Stimulated activated CD8-positive, alpha-beta memory T cell treated with anti-CD3 and anti-CD28 coated beads, Interleukin-12 subunit alpha, Interleukin-12 subunit beta, amount 100 ng/mL, for 4 hours (primary cell): ENCODE data around the gene SLC24A4.

Experiments used
- DNase-seq: peaks from one replicate; pipeline ENCODE4 v3.0.0-alpha.2; 2020; ENCODE audit warnings: low read depth

The SLC24A4 gene

GRCh38 chr14:92317511-92317910, 5.5 kb upstream of the SLC24A4 start:
- no peak for DNase-seq

- DNase-seq, result no peak
These were observed 1.3 kb upstream of the SLC24A4 start for GRCh38 chr14:92321701-92322100.

GRCh38 chr14:92322516-92322915, 449 bp upstream of the SLC24A4 start:
- no peak for DNase-seq

- DNase-seq, result no peak
These were observed 1.2 kb downstream of the SLC24A4 start for GRCh38 chr14:92323916-92324818.

GRCh38 chr14:92325835-92326234, 2.9 kb downstream of the SLC24A4 start:
- no peak for DNase-seq

GRCh38 chr14:92328664-92329255, 5.8 kb downstream of the SLC24A4 start:
- no peak for DNase-seq

GRCh38 chr14:92334050-92334449, 11.1 kb downstream of the SLC24A4 start:
- DNase-seq, result no peak

GRCh38 chr14:92336363-92336762, 13.4 kb downstream of the SLC24A4 start:
- no peak for DNase-seq

GRCh38 chr14:92339426-92339825, 16.5 kb downstream of the SLC24A4 start:
- DNase-seq, result no peak

- no peak for DNase-seq
These were observed 17.1 kb downstream of the SLC24A4 start for GRCh38 chr14:92340071-92340470.

- no peak for DNase-seq
These were observed 18.0 kb downstream of the SLC24A4 start for GRCh38 chr14:92340931-92341330.

GRCh38 chr14:92341791-92342190, 18.8 kb downstream of the SLC24A4 start:
- no peak for DNase-seq

GRCh38 chr14:92348154-92348553, 25.2 kb downstream of the SLC24A4 start:
- no peak for DNase-seq

- DNase-seq, result no peak
These were observed 28.8 kb downstream of the SLC24A4 start for GRCh38 chr14:92351750-92352149.

GRCh38 chr14:92352158-92352985, 29.4 kb downstream of the SLC24A4 start:
- no peak for DNase-seq

GRCh38 chr14:92353447-92353846, 30.5 kb downstream of the SLC24A4 start:
- DNase-seq, result no peak

- no peak for DNase-seq
These were observed 33.7 kb downstream of the SLC24A4 start for GRCh38 chr14:92356677-92357076.

- DNase-seq, result no peak
These were observed 37.8 kb downstream of the SLC24A4 start for GRCh38 chr14:92360651-92361370.

- no peak for DNase-seq
These were observed 39.8 kb downstream of the SLC24A4 start for GRCh38 chr14:92362781-92363235.

- no peak for DNase-seq
These were observed 43.3 kb downstream of the SLC24A4 start for GRCh38 chr14:92366237-92366636.

- DNase-seq, result no peak
These were observed 45.0 kb downstream of the SLC24A4 start for GRCh38 chr14:92368001-92368400.

GRCh38 chr14:92369097-92369496, 46.1 kb downstream of the SLC24A4 start:
- no peak for DNase-seq
